Measurements from ENCODE around the gene TIMM10. TPM values are rescaled to one million over a fixed set of nuclear protein-coding genes. Genes with fewer than 3 reads are reported as not detected.
A peak's percentile ranks its signal among the peaks of the same experiment; 100 is the strongest.
"Not testable (repeated sequence)": the region's sequence is repeated elsewhere in the genome, so short reads cannot be mapped to it uniquely, and the experiment has no call there.

TIMM10 gene
- total RNA-seq, 1 experiment from 2014 or later, result 51.6 TPM

DNA sequence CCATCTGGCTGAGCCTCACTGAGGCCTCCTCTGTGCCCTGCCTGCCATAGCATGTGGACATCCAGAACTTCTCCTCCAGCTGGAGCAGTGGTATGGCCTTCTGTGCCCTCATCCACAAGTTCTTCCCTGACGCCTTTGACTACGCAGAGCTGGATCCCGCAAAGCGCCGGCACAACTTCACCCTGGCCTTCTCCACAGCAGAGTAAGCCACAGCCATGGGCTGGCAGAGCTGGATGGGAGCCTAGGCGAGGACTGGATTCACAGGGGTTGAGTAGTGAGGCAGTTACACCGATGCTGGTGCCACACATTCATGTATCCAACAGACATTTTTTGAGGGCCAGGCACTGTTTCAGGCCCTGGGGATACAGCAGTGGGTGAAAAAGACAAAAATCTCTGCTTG lies 15.9 kb upstream of the TIMM10 start:
- DNase-seq (ENCODE audit: low read depth, low spot score), result no peak
- in situ Hi-C loops (cut with HindIII; ENCODE audit: low pct_unique_long_range_greater_than_20kb, low sequenced_read_pairs), result no loop called here

DNA sequence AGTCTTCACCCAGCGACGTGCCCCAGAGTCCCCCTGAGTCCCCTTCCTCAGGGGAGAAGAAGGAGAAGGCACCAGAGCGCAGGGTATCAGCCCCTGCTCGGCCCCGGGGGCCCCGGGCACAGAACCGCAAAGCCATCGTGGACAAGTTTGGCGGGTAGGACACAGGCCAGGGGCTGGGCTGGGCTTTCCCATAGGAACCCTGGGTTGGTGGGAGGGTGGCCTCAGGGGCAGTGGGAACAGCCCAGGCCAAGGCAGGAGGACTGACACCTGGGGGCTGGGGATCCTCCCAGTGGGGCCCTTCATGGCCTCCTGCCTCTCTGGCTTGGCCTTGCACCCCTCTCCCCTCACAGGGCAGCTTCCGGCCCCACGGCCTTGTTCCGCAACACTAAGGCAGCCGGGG lies 15.3 kb upstream of the TIMM10 start:
- in situ Hi-C loops (cut with HindIII; ENCODE audit: low pct_unique_long_range_greater_than_20kb, low sequenced_read_pairs), result no loop called here
- no peak for DNase-seq (ENCODE audit: low read depth, low spot score)

DNA sequence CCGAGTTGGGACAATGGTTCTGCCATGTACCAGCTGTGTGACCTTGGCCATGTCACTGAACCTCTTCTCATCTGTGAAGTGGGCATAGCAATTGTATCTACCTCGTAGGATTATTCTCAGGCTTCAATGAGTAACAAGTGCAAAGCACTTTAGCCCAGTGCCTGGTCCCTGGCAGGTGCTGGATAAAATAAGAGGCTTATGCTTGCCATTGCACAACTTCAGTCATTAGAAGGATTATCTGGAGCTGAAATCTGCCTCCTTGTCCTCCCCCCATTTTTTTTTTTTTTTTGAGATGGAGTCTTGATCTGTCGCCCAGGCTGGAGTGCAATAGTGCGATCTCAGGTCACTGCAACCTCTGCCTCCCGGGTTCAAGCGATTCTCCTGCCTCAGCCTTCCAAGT lies 14.0 kb upstream of the TIMM10 start:
- DNase-seq (ENCODE audit: low read depth, low spot score), result no peak
- in situ Hi-C loops (cut with HindIII; ENCODE audit: low pct_unique_long_range_greater_than_20kb, low sequenced_read_pairs), result no loop called here

DNA sequence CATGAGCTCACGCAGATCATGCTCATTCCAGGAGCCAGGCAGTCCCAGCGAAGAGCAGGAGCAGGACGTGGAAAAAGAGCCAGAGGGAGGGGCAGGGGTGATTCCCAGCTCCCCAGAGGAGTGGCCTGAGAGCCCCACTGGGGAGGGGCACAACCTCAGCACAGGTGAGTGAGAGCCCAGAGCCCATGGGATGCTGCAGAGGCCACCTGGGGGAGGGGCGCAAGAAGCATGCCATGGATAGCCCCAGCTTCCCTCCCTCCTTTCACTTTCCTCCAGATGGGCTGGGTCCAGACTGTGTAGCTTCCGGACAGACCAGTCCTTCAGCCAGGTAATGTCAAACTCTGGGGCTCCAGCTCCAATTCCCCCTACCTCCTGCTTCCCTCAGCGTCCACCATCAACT lies 13.0 kb upstream of the TIMM10 start:
- in situ Hi-C loops (cut with HindIII; ENCODE audit: low pct_unique_long_range_greater_than_20kb, low sequenced_read_pairs), result no loop called here
- no peak for DNase-seq (ENCODE audit: low read depth, low spot score)

DNA sequence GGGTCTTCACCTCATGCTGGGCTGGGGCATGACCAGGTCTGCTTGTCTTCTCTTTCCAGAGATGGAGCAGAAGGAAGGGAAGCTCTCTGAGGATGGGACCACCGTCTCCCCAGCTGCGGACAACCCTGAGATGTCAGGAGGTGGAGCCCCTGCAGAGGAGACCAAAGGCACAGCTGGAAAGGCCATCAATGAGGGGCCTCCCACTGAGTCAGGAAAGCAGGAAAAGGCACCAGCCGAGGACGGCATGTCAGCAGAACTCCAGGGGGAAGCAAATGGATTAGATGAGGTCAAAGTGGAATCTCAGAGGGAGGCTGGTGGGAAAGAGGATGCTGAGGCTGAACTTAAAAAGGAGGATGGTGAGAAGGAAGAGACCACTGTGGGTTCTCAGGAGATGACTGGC lies 12.0 kb upstream of the TIMM10 start:
- DNase-seq (ENCODE audit: low read depth, low spot score), result no peak

DNA sequence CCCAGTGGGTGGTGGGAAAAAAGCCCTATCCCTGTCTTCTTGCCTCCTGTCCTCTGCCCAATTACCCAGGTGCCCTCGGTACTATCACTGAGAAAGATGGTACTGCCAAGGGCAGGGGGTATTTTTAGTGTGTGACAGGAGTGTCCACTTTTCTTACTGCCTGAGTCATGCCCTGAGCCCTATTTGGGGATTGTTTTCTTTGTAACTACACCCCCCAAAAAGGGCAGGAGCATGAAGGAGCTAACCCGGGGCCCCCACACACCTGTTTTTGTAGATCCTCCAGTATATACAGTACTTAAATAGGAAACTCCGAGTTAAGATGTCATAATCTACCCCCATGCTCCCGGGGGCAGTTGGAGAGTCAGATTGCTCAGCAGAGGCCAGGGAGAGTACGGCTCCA lies 10.6 kb upstream of the TIMM10 start:
- in situ Hi-C loops (cut with HindIII; ENCODE audit: low pct_unique_long_range_greater_than_20kb, low sequenced_read_pairs), result no loop called here
- DNase-seq (ENCODE audit: low read depth, low spot score), result no peak

More for the DNA sequence above, 12.0 kb upstream of the TIMM10 start:
- in situ Hi-C loops (cut with HindIII; ENCODE audit: low pct_unique_long_range_greater_than_20kb, low sequenced_read_pairs), result no loop called here

DNA sequence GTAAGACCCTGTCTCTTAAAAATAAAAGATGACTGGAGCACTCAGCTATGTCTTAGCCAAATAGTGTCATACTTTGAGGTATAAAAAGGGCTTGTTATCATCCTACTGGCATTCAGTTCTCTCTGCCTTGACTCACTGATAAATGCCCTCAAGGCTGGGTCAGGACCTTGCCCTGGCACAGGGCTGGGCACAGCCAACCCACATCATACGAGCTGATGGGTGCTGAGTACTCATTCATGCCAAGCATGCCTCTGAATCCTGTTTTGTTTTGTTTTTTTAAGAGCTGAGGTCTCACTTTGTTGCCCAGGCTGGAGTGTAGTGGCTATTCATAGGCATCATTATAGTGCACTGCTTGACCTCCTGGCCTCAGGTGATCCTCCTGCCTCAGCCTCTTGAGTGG lies 8.8 kb upstream of the TIMM10 start:
- DNase-seq (ENCODE audit: low read depth, low spot score), result no peak
- in situ Hi-C loops (cut with HindIII; ENCODE audit: low pct_unique_long_range_greater_than_20kb, low sequenced_read_pairs), result no loop called here

DNA sequence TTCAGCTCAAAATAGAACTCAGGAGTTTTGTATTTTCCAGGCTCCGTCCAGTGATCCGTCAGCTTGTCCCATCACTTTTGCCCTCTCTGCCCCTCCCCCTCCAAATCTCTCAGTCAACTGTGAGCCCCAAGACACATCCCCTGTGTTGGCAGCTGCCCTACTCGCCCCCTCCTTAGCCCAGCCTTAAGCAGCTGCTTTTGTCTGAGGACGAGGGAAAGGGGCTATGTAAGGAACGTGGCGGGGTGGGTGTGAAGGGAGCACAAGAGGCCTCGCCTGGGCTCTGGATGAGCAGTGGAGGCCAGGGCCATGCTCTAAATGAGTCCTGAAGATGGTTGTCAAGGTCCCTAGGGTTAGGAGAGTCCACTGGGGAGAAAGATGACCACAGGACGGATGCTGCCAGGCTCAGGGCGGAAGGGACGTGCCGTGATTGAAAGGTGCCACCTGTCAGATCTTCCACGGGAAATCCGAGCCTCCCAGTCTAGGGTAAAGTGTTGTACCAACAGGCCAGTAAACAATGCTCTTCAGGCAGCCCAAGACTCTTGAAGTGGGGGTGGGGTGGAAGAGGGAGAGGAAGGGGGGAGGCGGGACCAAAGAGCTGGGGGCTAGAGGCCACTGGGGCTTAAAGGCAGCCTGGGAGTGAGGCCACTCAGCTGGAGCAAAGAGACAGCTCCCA lies 6.5 kb upstream of the TIMM10 start, which contains the start of gene SMTNL1:
SMTNL1 (plus strand) TSS at position 649 of the 673 bp plus-strand sequence. CDS start 5,048 bp downstream, outside the sequence.
- no peak for DNase-seq (ENCODE audit: low read depth, low spot score)
- in situ Hi-C loops (cut with HindIII; ENCODE audit: low pct_unique_long_range_greater_than_20kb, low sequenced_read_pairs), result no loop called here

DNA sequence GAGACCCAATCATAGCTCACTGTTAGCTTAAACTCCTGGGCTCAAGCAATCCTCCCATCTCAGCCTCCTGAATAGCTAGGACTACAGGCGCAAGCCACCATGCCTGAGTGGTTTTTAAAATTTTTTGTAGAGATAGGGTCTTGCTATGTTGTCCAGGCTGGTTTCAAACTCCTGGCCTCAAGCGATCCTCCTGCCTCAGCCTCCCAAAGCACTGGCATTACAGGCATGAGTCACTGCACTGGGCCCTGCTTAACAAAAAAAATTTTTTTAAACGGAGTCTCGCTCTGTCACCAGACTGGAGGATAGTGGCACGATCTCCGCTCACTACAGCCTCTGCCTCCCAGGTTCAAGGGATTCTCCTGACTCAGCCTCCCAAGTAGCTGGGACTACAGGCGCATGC lies 3.9 kb upstream of the TIMM10 start:
- DNase-seq (ENCODE audit: low read depth, low spot score); in situ Hi-C loops (cut with HindIII; ENCODE audit: low pct_unique_long_range_greater_than_20kb, low sequenced_read_pairs): not testable (repeated sequence)

DNA sequence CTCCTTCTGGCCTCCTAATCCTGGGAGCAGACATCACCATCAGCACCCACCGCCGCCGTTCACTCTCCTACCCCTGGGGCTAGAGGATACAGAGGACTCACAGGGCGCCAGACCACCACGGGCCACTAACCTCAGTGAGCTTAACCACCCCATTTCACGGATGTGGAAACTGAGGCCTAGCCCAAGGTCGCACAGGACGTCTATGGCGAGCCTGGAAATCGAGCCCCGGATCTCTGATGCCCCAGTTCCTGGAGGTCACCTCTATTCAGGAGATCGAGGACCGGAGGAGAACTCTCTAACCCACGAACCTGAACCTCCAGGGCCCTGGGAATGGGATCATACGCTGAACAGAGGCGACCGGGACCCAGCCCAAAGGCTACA lies 349 bp downstream of the TIMM10 start:
- in situ Hi-C loops (cut with HindIII; ENCODE audit: low pct_unique_long_range_greater_than_20kb, low sequenced_read_pairs), result no loop called here
- no peak for DNase-seq (ENCODE audit: low read depth, low spot score)

DNA sequence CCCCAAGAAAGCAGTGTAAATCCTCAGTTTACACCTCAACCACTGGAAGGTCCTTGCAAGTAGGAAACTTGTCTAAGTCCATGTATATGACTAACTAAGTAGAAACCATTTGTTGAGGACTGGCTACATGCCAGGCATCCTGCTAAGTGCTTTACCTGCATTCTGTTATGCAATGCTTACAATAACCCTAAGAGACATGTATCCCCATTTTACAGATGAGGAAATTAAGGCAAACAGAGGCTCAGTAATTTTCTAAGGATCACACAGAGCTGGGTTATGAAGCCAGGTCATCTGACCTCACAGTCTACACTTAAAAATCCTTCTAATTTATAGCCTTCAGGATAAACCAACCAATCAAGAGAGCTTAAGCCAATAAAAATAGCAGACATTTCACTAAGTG lies 1.5 kb downstream of the TIMM10 start:
- in situ Hi-C loops (cut with HindIII; ENCODE audit: low pct_unique_long_range_greater_than_20kb, low sequenced_read_pairs), result no loop called here
- DNase-seq (ENCODE audit: low read depth, low spot score), result no peak

DNA sequence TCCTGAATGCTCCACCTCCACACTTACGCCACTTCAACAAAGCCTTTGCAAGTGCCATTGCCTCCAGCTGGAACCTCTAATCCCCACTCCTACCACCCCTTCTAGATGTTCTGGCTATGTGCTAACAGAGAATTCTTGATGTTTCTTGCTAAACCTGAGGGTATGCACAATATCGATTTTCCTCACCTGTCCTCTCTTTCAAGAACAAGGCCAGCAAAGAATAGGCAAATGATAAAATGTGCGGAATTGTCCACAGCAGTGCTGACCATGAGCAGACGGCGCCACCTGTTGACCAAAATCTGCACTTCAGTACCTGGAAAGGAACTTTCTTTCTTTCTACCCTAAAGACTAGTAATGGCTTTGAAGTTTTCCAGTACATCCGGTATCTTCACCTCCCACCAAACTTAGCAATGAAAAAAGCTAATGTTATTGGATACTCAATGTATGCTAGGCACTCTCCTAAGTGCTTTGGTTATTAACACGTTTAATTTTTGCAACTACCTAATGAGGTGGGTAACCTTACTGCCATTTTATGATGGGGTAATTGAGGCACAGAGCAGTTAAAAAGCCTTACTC lies 3.4 kb downstream of the TIMM10 start:
- peak; percentile 57 for DNase-seq (ENCODE audit: low read depth, low spot score)
- in situ Hi-C loops (cut with HindIII; ENCODE audit: low pct_unique_long_range_greater_than_20kb, low sequenced_read_pairs), result no loop called here

DNA sequence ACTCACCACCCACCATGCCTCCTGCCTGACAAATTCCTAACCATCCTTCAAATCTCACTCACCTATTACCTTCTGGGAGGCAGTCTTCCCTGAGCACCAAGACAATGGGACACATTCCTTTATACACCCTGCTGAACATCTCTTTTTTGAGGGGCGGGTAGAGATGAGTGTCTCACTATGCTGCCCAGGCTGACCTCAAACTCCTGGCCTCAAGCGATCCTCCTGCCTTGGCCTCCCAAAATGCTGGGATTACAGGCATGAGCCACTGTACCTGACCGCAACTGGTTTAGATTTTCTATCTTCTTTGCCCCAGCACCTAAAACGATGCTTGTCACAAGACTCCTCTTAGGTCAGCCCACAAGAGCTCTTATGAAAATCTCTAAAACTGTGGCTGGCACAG lies 7.1 kb downstream of the TIMM10 start:
- DNase-seq (ENCODE audit: low read depth, low spot score), result no peak
- in situ Hi-C loops (cut with HindIII; ENCODE audit: low pct_unique_long_range_greater_than_20kb, low sequenced_read_pairs), result no loop called here

DNA sequence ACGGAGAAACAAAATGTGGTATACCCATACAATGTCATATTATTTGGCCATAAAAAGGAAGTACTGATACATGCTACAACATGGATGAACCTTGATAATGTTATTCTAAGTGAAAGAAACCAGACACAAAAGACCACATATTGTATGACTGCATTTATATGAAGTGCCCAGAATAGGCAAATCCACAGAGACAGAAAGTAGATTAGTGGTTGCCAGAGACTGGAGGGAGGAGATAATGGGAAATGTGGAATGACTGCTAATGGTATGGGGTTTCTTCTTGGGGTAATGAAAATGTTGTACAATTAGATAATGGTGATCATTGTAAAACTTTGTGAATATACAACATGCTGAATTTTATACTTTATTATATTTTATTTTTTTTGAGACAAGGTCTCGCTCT lies 9.4 kb downstream of the TIMM10 start:
- no peak for DNase-seq (ENCODE audit: low read depth, low spot score)
- in situ Hi-C loops (cut with HindIII; ENCODE audit: low pct_unique_long_range_greater_than_20kb, low sequenced_read_pairs), result no loop called here

DNA sequence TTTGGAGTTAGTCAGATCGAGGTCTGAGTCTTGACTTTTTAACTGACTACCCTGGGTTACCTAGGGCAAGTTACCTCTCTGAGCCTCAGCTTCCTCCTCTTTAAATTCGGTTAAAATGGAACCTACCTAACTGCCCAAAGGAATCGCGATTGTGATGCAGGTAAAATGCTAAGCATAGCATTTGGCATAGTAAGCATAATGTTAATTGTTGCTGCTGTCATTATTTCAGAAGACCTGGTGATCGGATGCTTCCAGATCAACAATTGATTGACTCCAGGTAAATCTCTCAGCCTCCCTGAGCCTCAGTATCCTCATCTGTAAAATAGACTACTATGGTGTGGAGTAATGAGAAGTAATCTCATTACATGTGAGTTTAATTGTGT lies 14.5 kb downstream of the TIMM10 start:
- no peak for DNase-seq (ENCODE audit: low read depth, low spot score)
- in situ Hi-C loops (cut with HindIII; ENCODE audit: low pct_unique_long_range_greater_than_20kb, low sequenced_read_pairs), result no loop called here

DNA sequence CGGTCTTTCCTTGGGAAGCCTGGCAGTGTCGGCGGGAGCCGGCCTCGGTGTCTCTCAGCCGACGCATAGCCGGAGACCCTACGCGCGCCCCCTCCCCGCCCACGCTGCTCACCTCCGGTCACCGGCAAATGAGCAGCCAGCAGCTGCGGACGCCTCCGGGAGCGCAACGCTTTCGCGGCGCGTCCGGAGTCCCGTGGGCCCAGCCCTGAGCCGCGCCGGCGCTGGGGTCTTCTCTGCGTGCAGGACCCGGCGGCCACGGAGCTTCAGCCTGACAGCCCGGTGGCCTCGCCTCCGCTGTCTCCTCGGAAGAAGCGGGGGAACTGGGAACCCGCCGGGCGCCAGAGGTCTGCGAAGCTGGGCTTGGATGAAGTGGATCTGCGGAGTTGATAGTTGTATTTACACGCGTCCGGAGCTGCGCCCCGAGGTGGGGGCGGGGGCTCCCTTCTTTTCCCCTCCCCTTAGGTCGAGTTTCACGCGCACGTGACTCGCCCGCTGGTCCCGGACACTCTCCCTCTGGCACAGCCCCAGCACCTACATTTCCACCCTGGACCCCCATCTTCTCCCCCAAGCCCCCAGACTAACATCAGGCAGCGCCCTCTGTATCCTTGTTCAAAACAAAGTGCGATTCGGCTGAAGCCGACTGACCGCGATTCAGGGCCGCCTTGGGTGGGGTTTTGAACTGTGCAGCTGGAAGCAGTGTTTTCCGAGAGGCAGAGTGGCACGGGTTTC lies 15.1 kb downstream of the TIMM10 start, which contains the start of gene SLC43A1:
SLC43A1 (minus strand) TSS at position 371 of the 729 bp plus-strand sequence. CDS start 1,591 bp downstream, outside the sequence.
- in situ Hi-C loops (cut with HindIII; ENCODE audit: low pct_unique_long_range_greater_than_20kb, low sequenced_read_pairs), result no loop called here
- DNase-seq (ENCODE audit: low read depth, low spot score), result peak; percentile 31

DNA sequence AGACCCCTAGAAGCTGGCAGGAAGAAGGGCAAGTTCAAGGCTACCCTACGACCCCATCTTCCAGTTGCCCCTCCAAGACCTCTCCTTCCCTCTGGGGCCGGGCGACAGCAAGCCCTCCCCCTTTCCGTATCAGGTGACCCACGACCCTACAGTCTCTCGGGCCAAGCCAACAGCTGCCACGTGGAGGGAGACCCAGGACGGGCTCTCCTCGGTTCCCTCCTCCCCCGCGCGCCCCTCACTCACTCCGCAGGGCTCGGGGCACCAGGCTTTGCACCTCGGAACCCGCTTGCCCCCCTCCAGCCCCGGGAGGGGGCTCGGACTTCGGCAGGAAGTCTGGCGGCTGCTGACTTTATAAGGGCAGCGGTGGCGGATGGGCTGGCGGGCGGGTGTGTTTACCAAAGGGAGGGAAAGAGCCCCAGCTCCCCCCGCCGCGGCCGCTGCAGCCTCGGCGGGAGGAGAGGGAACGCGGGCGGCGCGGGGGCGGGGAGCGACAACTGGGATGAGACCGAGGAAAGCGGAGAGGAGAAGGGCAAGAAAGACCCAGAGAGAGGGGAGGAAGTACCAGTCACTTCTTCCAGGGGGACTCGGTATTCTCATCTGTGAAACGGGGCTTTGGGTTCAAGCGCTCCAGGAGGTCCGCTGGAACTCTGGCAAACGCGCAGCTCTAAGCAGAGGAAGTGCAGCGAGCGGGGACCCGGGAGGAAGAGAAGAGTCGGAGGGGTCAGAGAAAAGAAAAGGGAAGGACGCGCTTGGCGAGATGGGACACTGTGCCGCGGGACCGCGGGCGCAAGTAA lies 15.8 kb downstream of the TIMM10 start:
- in situ Hi-C loops (cut with HindIII; ENCODE audit: low pct_unique_long_range_greater_than_20kb, low sequenced_read_pairs), result no loop called here
- DNase-seq (ENCODE audit: low read depth, low spot score), result no peak

DNA sequence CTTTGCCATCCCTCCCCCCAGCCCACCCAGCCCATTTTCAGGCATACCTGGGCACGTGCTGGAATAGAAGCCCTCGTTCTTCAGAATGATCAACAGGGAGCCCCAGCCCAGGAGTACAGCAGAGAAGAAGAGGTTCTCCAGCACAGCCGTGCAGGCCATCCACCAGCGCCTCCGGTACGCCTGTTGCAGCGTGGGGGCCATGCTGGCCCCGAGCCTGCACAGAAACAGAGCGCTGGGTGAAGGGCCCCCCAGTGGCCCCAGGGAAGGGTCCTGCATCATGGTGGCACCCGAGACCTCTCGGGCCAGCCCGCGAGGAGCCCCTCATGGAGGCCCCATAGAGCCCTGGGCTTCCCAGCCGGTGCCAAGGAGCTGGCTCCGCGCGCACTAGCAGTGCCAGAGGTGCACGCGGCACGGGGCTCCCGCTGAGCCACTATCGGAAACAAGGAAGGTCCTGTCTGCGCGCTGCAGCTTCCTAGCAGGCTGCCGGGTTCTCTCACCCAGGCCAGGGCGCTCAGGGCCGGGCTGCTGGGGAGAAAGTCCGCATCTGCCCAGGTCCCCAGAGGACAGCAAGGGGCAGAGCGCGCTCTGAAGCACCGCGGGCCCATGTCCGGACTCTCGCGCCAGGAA lies 16.5 kb downstream of the TIMM10 start:
- in situ Hi-C loops (cut with HindIII; ENCODE audit: low pct_unique_long_range_greater_than_20kb, low sequenced_read_pairs), result no loop called here
- peak; percentile 41 for DNase-seq (ENCODE audit: low read depth, low spot score)
